NCI-H2227 treated with DMSO at 0.1 percent for 48 hours (cell line): ENCODE results near the gene ALAS2.
"Not testable (repeated sequence)": the region's sequence is repeated elsewhere in the genome, so short reads cannot be mapped to it uniquely, and the experiment has no call there.

ENCODE experiments used
- DNase-seq: peaks from one replicate; lab custom pipeline; 2025; lab: John Stamatoyannopoulos, UW

The ALAS2 gene

DNA sequence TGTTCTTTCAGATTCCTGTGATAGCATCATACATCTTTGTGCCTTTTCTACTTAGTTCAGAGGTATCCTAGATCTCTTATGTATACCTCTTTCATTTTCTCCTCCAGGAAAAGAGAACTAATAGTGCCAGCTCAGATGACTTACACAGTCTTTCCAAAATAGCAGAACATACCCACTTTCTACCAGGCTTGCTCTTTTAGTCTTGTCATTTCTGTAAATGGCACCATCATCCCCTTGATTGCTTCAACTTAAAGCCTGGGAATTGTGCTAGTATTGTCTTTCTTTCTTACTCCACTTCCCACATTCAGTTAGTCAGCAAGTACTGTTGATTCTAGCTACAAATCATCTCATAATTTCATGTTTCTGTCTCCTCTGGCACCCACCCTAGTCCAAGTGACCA, 25.5 kb downstream of the ALAS2 start:
- no peak for DNase-seq

DNA sequence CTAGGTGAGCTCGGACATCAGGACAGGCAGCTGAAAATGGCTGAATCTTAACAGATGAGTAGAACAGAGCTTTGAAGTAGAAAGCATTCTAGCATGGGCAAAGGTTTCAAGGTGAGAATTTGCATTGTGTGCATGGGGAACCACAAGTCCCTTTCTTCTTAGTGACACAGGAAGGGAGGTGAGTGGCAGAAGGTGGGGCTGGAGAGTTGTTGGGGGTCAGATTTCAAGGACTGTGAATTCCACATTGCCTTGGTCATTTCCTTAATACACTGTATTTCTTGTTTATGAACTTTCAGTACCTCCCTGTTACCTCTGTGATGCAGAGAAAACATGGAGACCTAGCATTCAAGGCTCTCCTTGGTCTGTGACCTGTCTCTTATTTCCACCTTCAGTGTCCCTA, 26.5 kb downstream of the ALAS2 start:
- DNase-seq, result no peak

DNA sequence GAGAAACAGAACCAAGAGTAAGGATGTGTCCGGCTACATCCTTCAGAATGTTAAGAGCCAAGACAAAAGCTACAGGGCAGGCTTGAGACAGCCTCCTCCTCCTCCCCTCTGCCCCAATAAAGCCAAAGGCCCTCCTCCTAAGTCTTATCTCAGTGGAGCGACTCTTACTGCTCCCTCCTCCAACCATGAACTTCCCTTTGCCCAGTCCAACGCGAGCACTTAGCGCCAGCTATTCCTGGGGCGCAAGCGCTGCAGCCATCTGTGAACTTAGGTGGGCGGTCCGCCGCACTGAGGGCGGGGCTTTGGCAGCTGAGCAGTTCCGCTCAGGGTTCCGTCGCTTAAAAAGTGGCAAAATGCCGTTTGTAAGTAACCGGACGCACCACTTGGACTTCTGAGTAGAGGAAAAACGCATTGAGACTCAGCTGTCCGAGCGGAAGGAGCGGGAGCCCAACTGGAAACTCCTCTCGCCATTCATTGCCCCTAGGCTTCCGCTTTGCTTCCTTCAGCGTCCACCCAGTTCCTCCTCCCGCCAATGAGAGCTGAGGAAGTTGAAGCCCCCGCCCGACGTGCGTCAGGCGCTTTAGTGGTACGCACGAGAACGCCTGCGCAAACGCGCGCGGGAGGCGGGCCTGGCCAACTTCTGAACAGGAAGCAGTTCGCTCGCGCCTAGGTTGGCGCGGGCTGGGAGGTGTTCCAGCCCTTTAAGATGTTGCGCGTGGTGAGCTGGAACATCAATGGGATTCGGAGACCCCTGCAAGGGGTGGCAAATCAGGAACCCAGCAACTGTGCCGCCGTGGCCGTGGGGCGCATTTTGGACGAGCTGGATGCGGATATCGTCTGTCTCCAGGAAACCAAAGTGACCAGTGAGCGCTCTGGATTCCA, 30.8 kb downstream of the ALAS2 start, which contains the start of gene APEX2:
APEX2 (plus strand) TSS at position 647 of the 882 bp plus-strand sequence; CDS start at position 707, 60 bp downstream.
- peak; percentile 99 for DNase-seq

DNA sequence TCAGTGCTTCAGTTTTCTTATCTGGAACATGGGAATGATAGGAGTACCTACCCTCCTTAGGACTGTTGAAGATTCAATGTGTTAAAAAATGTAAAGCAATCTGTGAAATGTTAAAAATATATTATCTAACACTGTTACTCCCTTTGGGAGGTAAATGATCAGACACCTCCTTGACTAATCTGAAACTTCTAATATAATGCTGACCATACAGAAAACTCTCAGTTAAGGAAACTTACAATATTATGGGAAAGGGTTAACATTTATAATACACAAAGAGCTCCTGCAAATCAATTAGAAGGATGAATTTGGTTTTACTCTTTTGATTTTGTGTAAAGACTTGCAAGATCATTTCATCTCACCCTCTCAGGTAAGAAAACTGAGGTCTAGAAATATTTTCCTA, 35.2 kb downstream of the ALAS2 start:
- no peak for DNase-seq

DNA sequence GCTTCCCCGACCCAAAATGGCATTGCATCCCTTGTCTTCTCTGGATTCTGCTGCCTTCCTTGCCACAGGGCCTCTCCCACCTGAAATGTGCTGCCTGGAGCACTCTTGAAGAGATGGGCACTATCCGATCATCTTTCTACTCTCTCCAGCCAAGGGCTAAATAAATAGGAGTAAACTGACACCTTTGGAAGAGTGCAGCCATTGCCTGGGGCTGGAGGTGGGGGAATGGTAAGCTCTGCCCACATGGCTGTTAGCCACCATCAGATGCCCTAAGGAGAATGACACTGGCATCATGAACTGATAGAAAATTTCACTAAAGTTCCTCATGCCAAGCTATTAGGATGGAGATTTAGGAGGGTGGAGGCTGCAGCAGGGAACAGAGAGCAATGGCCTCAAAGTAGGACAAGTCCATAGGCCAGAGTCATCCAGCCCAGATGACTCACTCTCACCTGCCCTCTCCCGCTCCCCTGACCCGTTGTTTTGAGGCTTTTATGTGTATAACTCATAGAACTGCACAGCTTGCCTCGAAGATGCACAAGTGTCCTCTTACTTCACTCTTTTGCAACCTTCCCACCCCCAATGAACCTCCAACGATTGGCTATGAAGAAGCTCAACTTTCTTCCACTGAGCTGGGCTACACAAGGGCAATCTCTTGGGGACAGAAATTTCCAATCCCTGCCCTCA, 36.0 kb downstream of the ALAS2 start:
- no peak for DNase-seq

- DNase-seq, result no peak
These were observed 36.7 kb downstream of the ALAS2 start, which contains the start of gene PFKFB1 for GRCh38 chrX:54994099-54994498. Gene PFKFB1, minus strand, starts transcription at chrX:54994188. Its CDS starts 181 bp downstream, at chrX:54994007.

- no peak for DNase-seq
These were observed 37.7 kb downstream of the ALAS2 start for GRCh38 chrX:54992911-54993622.

DNA sequence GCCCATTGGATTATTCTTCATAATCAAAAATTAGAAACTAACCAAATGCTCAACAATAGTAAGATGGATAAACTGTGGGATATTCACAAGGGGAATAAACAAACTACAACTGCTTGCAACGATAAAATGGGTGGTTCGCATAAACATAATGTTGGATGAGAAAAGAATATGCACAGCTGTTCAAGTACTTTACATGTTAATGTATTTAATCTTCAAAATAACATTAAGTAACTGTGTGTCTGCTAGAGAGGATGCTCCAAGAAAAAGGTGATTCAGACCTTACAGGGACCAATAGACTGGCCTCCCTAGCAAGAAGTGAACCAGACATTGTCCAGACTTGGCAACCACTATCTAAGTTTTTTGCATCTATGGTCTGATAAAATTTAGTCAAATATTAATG, 39.1 kb downstream of the ALAS2 start:
- DNase-seq, result no peak

GRCh38 chrX:54983306-54983705, 47.5 kb downstream of the ALAS2 start:
- not testable (repeated sequence) for DNase-seq

DNA sequence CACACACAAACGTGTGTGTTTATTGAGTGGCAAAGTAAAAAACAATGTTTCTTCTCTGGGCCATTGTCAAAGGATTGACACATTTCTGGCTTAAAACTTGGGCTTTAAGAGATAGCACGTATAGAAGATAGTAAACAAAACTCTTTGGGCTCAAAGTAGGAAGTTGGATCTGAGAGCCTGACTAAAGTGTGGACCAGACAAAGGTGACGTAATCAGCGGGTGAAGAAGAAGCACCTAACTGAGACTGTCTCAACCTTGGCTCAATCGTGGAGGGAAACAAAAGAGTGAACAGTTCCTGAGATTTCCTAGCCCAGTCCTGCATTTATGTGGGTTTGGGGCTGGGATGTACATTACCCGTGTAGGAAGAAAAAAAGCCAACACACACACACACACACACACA, 50.4 kb downstream of the ALAS2 start:
- DNase-seq, result no peak

DNA sequence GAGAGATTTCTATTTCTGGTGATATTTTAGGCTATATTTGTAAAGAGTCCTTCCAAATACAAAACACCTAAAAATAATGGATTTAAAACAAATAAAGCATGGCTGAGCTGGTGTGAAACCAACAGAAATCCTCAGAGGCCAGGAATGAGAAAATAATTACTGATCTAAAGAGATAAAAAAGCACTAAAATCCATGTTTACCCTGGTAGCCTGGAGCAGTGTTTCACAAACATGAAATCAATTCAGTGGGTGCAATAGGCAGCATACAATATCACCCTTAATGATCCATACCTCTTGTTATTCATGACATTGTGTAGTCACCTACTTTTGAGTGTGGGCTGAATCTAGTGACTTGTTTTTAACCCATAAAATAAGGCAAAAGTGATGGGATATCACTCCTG, 51.3 kb downstream of the ALAS2 start:
- no peak for DNase-seq

GRCh38 chrX:54978448-54978847, 52.3 kb downstream of the ALAS2 start:
- no peak for DNase-seq

- DNase-seq, result no peak
These were observed 53.4 kb downstream of the ALAS2 start for GRCh38 chrX:54977387-54977786.

- DNase-seq, result no peak
These were observed 65.8 kb downstream of the ALAS2 start for GRCh38 chrX:54964766-54965497.

DNA sequence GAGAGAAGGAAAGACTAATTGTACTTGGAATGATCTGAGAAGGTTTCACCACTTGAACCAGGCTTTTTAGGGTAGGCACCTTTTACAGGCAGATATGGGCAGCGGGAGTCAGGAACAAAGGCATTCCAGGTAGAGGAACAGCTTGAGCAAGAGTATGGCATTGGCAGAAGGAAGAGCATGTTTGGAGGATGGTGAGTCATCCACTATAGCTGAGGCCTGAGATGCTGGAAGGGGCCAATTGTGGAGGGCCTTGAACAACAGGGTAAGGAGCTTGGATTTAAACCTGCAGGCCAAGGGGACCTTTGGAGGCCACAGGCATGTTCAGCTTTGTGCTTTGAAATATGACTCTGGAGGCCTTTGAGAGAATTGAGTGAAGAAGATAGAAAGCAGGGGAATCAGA, 69.0 kb downstream of the ALAS2 start:
- DNase-seq, result no peak
